Neural progenitor cell (in vitro differentiated cells): ENCODE measurements around the gene GPR148.
"Not testable (repeated sequence)": the region's sequence is repeated elsewhere in the genome, so short reads cannot be mapped to it uniquely, and the experiment has no call there.

Experiments
- EZH2 ChIP-seq: fragments of 200-600 bp; sonication (generic); IDR thresholded peaks from 2 replicates; pipeline ENCODE4 v1.6.1; 2017; ENCODE audit warnings: antibody characterized with exemption, mild to moderate bottlenecking, moderate library complexity
- TF ChIP-seq, protein P1 (sequence below): fragments of 200-600 bp; sonication (generic); IDR thresholded peaks from 2 replicates; pipeline ENCODE4 v1.5.1; 2017; ENCODE audit warnings: antibody characterized with exemption, mild to moderate bottlenecking

DNA sequence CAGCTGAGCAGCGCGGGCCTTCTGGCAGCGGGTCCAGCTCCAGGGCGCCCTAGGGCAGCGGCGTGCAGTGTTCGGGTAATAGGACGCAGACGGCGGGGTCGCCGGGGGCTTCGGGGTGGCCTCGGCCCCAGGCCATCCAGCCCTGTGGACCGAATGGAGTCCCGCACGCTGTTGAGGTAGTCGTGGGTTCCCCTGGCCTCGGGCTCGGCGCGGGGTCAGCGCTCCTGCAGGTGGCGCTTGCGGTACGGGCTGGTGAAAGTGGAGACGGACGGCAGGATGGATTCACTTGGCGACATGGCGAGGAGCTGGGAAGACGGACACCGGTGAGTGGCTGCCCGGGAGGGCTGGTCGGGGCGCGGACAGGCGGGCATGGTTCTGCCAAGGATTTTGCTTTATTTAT, 35.4 kb upstream of the GPR148 start:
- TF ChIP-seq, protein P1, sequence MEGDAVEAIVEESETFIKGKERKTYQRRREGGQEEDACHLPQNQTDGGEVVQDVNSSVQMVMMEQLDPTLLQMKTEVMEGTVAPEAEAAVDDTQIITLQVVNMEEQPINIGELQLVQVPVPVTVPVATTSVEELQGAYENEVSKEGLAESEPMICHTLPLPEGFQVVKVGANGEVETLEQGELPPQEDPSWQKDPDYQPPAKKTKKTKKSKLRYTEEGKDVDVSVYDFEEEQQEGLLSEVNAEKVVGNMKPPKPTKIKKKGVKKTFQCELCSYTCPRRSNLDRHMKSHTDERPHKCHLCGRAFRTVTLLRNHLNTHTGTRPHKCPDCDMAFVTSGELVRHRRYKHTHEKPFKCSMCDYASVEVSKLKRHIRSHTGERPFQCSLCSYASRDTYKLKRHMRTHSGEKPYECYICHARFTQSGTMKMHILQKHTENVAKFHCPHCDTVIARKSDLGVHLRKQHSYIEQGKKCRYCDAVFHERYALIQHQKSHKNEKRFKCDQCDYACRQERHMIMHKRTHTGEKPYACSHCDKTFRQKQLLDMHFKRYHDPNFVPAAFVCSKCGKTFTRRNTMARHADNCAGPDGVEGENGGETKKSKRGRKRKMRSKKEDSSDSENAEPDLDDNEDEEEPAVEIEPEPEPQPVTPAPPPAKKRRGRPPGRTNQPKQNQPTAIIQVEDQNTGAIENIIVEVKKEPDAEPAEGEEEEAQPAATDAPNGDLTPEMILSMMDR: peak; percentile 62
- not testable (repeated sequence) for TF ChIP-seq EZH2
